NCI-H82 treated with DMSO at 0.1 percent for 48 hours (cell line): ENCODE results near the gene OXER1.
"Not testable (repeated sequence)": the region's sequence is repeated elsewhere in the genome, so short reads cannot be mapped to it uniquely, and the experiment has no call there.

Experiments used
- DNase-seq: peaks from one replicate; lab custom pipeline; 2025; ENCODE audit not compliant: unreplicated experiment; lab: John Stamatoyannopoulos, UW

The OXER1 gene

GRCh38 chr2:42752816-42753813, 10.8 kb downstream of the OXER1 start:
- DNase-seq: no peak

GRCh38 chr2:42752314-42752713, 11.6 kb downstream of the OXER1 start:
- no peak for DNase-seq

GRCh38 chr2:42748840-42749239, 15.1 kb downstream of the OXER1 start:
- no peak for DNase-seq

- no peak for DNase-seq
Observed at GRCh38 chr2:42747422-42747821, 16.5 kb downstream of the OXER1 start.

- DNase-seq: no peak
Observed at GRCh38 chr2:42744545-42745082, 19.3 kb downstream of the OXER1 start.

- no peak for DNase-seq
Observed at GRCh38 chr2:42743659-42743990, 20.3 kb downstream of the OXER1 start.

- no peak for DNase-seq
Observed at GRCh38 chr2:42742740-42743658, 20.9 kb downstream of the OXER1 start.

GRCh38 chr2:42741140-42741539, 22.8 kb downstream of the OXER1 start:
- no peak for DNase-seq

GRCh38 chr2:42736598-42737322, 27.2 kb downstream of the OXER1 start:
- no peak for DNase-seq

GRCh38 chr2:42733852-42734251, 30.1 kb downstream of the OXER1 start:
- no peak for DNase-seq

GRCh38 chr2:42731316-42731715, 32.6 kb downstream of the OXER1 start:
- DNase-seq: not testable (repeated sequence)

- DNase-seq: no peak
Observed at GRCh38 chr2:42726680-42727079, 37.3 kb downstream of the OXER1 start.

- no peak for DNase-seq
Observed at GRCh38 chr2:42725657-42726056, 38.3 kb downstream of the OXER1 start.

GRCh38 chr2:42724886-42725285, 39.0 kb downstream of the OXER1 start:
- DNase-seq: no peak

- DNase-seq: no peak
Observed at GRCh38 chr2:42723465-42723864, 40.5 kb downstream of the OXER1 start.

- DNase-seq: no peak
Observed at GRCh38 chr2:42722320-42723190, 41.4 kb downstream of the OXER1 start.

- no peak for DNase-seq
Observed at GRCh38 chr2:42721898-42722297, 42.0 kb downstream of the OXER1 start.

GRCh38 chr2:42714686-42715085, 49.2 kb downstream of the OXER1 start:
- DNase-seq: no peak

- no peak for DNase-seq
Observed at GRCh38 chr2:42713920-42714319, 50.0 kb downstream of the OXER1 start.

GRCh38 chr2:42712934-42713333, 51.0 kb downstream of the OXER1 start:
- DNase-seq: no peak
